Measurements from ENCODE around the gene TEAD2. TPM values are rescaled to one million over a fixed set of nuclear protein-coding genes. Genes with fewer than 3 reads are reported as not detected.
A peak's percentile ranks its signal among the peaks of the same experiment; 100 is the strongest.

TEAD2 gene
- total and polyA plus RNA-seq, 9 of the 15 experiments (the other 6 are each of a cell fraction or from before 2014, with no cell fraction given): 1.6 to 27.0 (median 13.9) TPM

- Histone ChIP-seq H3K9me3 (replicated peaks; ENCODE audit: control insufficient read depth, insufficient read depth, low read depth, low read length) (no peaks in the 10 kb centered on the region), H3K4me1 (replicated peaks in 1 of 2; ENCODE audit: control insufficient read depth in 2 of 2, insufficient read depth in 2 of 2, low read length in 2 of 2) (peaks cover 0 to 21% of the 10 kb centered on the region in 2 experiments; a peak in 3 of 5 replicates), H3K36me3 (ENCODE audit: control insufficient read depth, insufficient read depth, low read length) (no peaks in the 10 kb centered on the region), H3K79me2 (ENCODE audit: control insufficient read depth, insufficient read depth, low read length) (no peaks in the 10 kb centered on the region), H3K9ac (ENCODE audit: insufficient read depth in 1 of 2, low read depth in 2 of 2, low read length in 2 of 2) (peak overlapping the region in 1 of 2 experiments; percentile 73; a peak in 2 of 4 replicates), H3K4me3 (no peak overlapping the region), H3K9me1 (ENCODE audit: control insufficient read depth, insufficient read depth, low read length) (no peaks in the 10 kb centered on the region), H3K27ac (ENCODE audit: extremely low read depth, low read depth, low read length) (no peak overlapping the region), H2AFZ (ENCODE audit: low read depth, low read length) (0 out of 2 replicates have a peak overlapping the region, but pooled peaks have one; percentile 34), H3K4me2 (ENCODE audit: insufficient read depth, low read length) (no peak overlapping the region), H3K27me3 (ENCODE audit: control insufficient read depth in 2 of 2, insufficient read depth in 2 of 2, low read length in 2 of 2) (no peaks in the 10 kb centered on the region), H4K20me1 (replicated peaks; ENCODE audit: control insufficient read depth, insufficient read depth, low read length) (no peaks in the 10 kb centered on the region)
- CTCF ChIA-PET (ENCODE audit: low intra/inter-chr PET ratio): no interaction called here
- in situ Hi-C loops (cut with MboI) (no loop called here), intact Hi-C loops (cut with micrococcal nuclease) (no loop called here)
- DNase-seq (ENCODE audit: extremely low read depth in 1 of 4, low spot score in 3 of 4) (no peak), ATAC-seq (no peak), FAIRE-seq (no peak)
- TF ChIP-seq TFAP4 (CRISPR knock-in tag; IDR thresholded peaks at IDR 0.05; ENCODE audit: borderline replicate concordance) (0 out of 2 replicates have a peak, but pooled peaks have one; percentile 21), SOX6 (IDR thresholded peaks at IDR 0.05) (0 out of 2 replicates have a peak, but pooled peaks have one; percentile 22), BCOR (IDR thresholded peaks at IDR 0.05) (no peak)
- WGBS (ENCODE audit: insufficient coverage, low coverage, missing lambda C conversion rate): 24% methylated on average over 10 of the region's 11 CpGs
- POLR2A ChIA-PET: interaction anchor here (1.0 to 1.9 kb wide), 2 partner anchors 9 to 13 kb away, joined by 4 to 8 read pairs; no protein-coding TSS in a partner anchor
- BruUV-seq (replicated peaks): no TSS peak
Measured at GRCh38 chr19:49398001-49398615, 35.9 kb upstream of the TEAD2 start.

Data from K562 (cell line).